Measurements from ENCODE around the gene RFK.

The RFK gene

GRCh38 chr9:76353280-76353679 is 40.9 kb downstream of the RFK start:
- Mint-ChIP-seq H3K4me3 (no peak overlapping the region), H3K27ac (no peak overlapping the region), H3K27me3 (ENCODE audit: low read depth) (no peaks in the 10 kb centered on the region), H3K4me1 (no peaks in the 10 kb centered on the region), H3K36me3 (ENCODE audit: low read depth) (no peaks in the 10 kb centered on the region), H3K9me3 (no peaks in the 10 kb centered on the region)
- no peak for TF ChIP-seq CTCF (IDR thresholded peaks at IDR 0.05; ENCODE audit: unreplicated experiment in 3 of 3)

- no peaks in the 10 kb centered on the region for H3K4me1 Mint-ChIP-seq
- no peaks in the 10 kb centered on the region for H3K27me3 Mint-ChIP-seq (ENCODE audit: low read depth)
- no peak overlapping the region for H3K4me3 Mint-ChIP-seq
- no peak overlapping the region for H3K27ac Mint-ChIP-seq
- no peaks in the 10 kb centered on the region for H3K9me3 Mint-ChIP-seq
- TF ChIP-seq CTCF (IDR thresholded peaks at IDR 0.05; ENCODE audit: unreplicated experiment in 3 of 3) = no peak
- no peaks in the 10 kb centered on the region for H3K36me3 Mint-ChIP-seq (ENCODE audit: low read depth)
Observed at GRCh38 chr9:76352026-76352620, 42.1 kb downstream of the RFK start.

GRCh38 chr9:76351006-76351405 is 43.2 kb downstream of the RFK start:
- H3K27ac Mint-ChIP-seq = no peak overlapping the region
- no peaks in the 10 kb centered on the region for H3K27me3 Mint-ChIP-seq (ENCODE audit: low read depth)
- no peak for TF ChIP-seq CTCF (IDR thresholded peaks at IDR 0.05; ENCODE audit: unreplicated experiment in 3 of 3)
- H3K36me3 Mint-ChIP-seq (ENCODE audit: low read depth) = no peaks in the 10 kb centered on the region
- H3K4me1 Mint-ChIP-seq = no peaks in the 10 kb centered on the region
- H3K4me3 Mint-ChIP-seq = no peak overlapping the region
- H3K9me3 Mint-ChIP-seq = no peaks in the 10 kb centered on the region

- Mint-ChIP-seq H3K4me1 (no peaks in the 10 kb centered on the region), H3K4me3 (no peak overlapping the region), H3K9me3 (no peaks in the 10 kb centered on the region), H3K27ac (no peak overlapping the region), H3K36me3 (ENCODE audit: low read depth) (no peaks in the 10 kb centered on the region), H3K27me3 (ENCODE audit: low read depth) (no peaks in the 10 kb centered on the region)
- TF ChIP-seq CTCF (IDR thresholded peaks at IDR 0.05; ENCODE audit: unreplicated experiment in 3 of 3) = no peak
Observed at GRCh38 chr9:76349865-76350264, 44.4 kb downstream of the RFK start.

GRCh38 chr9:76342858-76343257 is 51.4 kb downstream of the RFK start:
- Mint-ChIP-seq H3K36me3 (ENCODE audit: low read depth) (no peaks in the 10 kb centered on the region), H3K9me3 (peaks cover 6% of the 10 kb centered on the region), H3K27me3 (ENCODE audit: low read depth) (no peaks in the 10 kb centered on the region), H3K4me1 (no peaks in the 10 kb centered on the region), H3K4me3 (no peak overlapping the region), H3K27ac (no peak overlapping the region)
- no peak for TF ChIP-seq CTCF (IDR thresholded peaks at IDR 0.05; ENCODE audit: unreplicated experiment in 3 of 3)

GRCh38 chr9:76342201-76342600 is 52.0 kb downstream of the RFK start:
- Mint-ChIP-seq H3K4me3 (no peak overlapping the region), H3K9me3 (peaks cover 6% of the 10 kb centered on the region), H3K36me3 (ENCODE audit: low read depth) (no peaks in the 10 kb centered on the region), H3K27me3 (ENCODE audit: low read depth) (no peaks in the 10 kb centered on the region), H3K4me1 (no peaks in the 10 kb centered on the region), H3K27ac (no peak overlapping the region)
- TF ChIP-seq CTCF (IDR thresholded peaks at IDR 0.05; ENCODE audit: unreplicated experiment in 3 of 3) = no peak

Measured in nephron (organoid).